Measurements from ENCODE around the gene ZNF366.

DNA sequence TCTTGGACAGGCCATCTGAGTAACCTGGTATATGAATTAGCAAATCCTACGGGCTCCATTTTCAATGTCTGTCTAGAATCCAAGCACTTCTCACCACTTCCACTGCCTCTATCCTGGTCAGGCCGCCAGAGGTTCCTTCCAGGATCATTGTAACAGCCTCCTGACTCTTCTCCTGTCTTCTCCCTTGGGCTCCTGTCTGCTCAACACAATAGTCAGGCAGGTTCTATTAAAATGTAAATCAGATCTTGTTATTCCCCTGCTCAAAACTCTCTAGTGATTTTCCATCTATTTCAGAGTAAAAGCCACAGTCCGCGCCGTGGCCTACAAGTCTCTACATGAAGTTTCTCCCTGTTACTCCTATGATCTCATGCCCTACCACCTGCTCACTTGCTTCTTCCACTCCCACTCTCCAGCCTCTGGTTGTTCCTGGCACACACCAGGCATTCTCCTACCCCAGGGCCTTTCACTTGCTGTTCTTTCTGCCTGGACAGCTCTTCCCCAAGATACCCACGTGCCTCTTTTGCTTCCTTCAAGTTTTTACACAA is 21.7 kb downstream of the ZNF366 start:
- TF ChIP-seq POLR2A (IDR thresholded peaks at IDR 0.05; ENCODE audit: low read depth, low read length) (no peak), TAF1 (IDR thresholded peaks at IDR 0.05; ENCODE audit: low read depth, low read length) (no peak), POLR2AphosphoS5 (IDR thresholded peaks at IDR 0.05; ENCODE audit: low read depth, low read length) (no peak), POU2F2 (IDR thresholded peaks at IDR 0.05; ENCODE audit: low read depth, low read length) (no peak)
